Measurements from ENCODE around the gene MGRN1.

Gene MGRN1

GRCh38 chr16:4693296-4693955, 68.8 kb downstream of the MGRN1 start, which contains the start of gene NUDT16L1 (continued):
- no peak for TF ChIP-seq ZNF701 (tag by site-specific recombination; IDR thresholded peaks at IDR 0.05)
- TF ChIP-seq ZSCAN5A (tag by site-specific recombination; IDR thresholded peaks at IDR 0.05) = no peak
- TF ChIP-seq HOXA7 (CRISPR knock-in tag; IDR thresholded peaks at IDR 0.05; ENCODE audit: borderline replicate concordance) = no peak
- TF ChIP-seq ATF2 (tag by site-specific recombination; IDR thresholded peaks at IDR 0.05; ENCODE audit: low read depth) = no peak
- no peak for TF ChIP-seq ZNF221 (tag by site-specific recombination; IDR thresholded peaks at IDR 0.05; ENCODE audit: borderline replicate concordance)
- no peak for TF ChIP-seq ZNF670 (tag by site-specific recombination; IDR thresholded peaks at IDR 0.05; ENCODE audit: low read depth)
- peak; percentile 55 for TF ChIP-seq ZBTB17 (tag by site-specific recombination; IDR thresholded peaks at IDR 0.05)
- no peak for TF ChIP-seq ZNF488 (tag by site-specific recombination; IDR thresholded peaks at IDR 0.05)
- no peak for TF ChIP-seq ZNF311 (tag by site-specific recombination; IDR thresholded peaks at IDR 0.05; ENCODE audit: borderline replicate concordance)
- no peak for TF ChIP-seq ZNF510 (tag by site-specific recombination; IDR thresholded peaks at IDR 0.05; ENCODE audit: insufficient replicate concordance)
- no peak for TF ChIP-seq ZFP3 (tag by site-specific recombination; IDR thresholded peaks at IDR 0.05; ENCODE audit: low read depth)
- no peak for TF ChIP-seq ZNF10 (tag by site-specific recombination; IDR thresholded peaks at IDR 0.05)
- TF ChIP-seq ZNF639 (tag by site-specific recombination; IDR thresholded peaks at IDR 0.05) = no peak
- no peak for TF ChIP-seq ZSCAN16 (tag by site-specific recombination; IDR thresholded peaks at IDR 0.05)
- no peak for TF ChIP-seq ZNF544 (tag by site-specific recombination; IDR thresholded peaks at IDR 0.05)
- no peak for TF ChIP-seq GLI2 (tag by site-specific recombination; IDR thresholded peaks at IDR 0.05; ENCODE audit: borderline replicate concordance, low read depth)
- TF ChIP-seq ZSCAN4 (tag by site-specific recombination; IDR thresholded peaks at IDR 0.05) = no peak
- TF ChIP-seq ZNF561 (tag by site-specific recombination; IDR thresholded peaks at IDR 0.05; ENCODE audit: borderline replicate concordance) = peak; percentile 52; the same call in 1 of the 2 replicates
- TF ChIP-seq ZFHX2 (tag by site-specific recombination; conservative IDR thresholded peaks at IDR 0.05) = peak; percentile 8
- no peak for TF ChIP-seq ZNF391 (tag by site-specific recombination; IDR thresholded peaks at IDR 0.05; ENCODE audit: borderline replicate concordance, low read depth)
- peak; percentile 7 for TF ChIP-seq ZNF335 (tag by site-specific recombination; conservative IDR thresholded peaks at IDR 0.05)
- TF ChIP-seq MYNN (tag by site-specific recombination; IDR thresholded peaks at IDR 0.05; ENCODE audit: borderline replicate concordance) = no peak
- TF ChIP-seq AEBP2 (tag by site-specific recombination; IDR thresholded peaks at IDR 0.05; ENCODE audit: borderline replicate concordance) = no peak
- no peak for TF ChIP-seq ZBTB10 (tag by site-specific recombination; IDR thresholded peaks at IDR 0.05)
- peak; percentile 77 for TF ChIP-seq KLF8 (tag by site-specific recombination; IDR thresholded peaks at IDR 0.05)
- TF ChIP-seq GFI1B (tag by site-specific recombination; IDR thresholded peaks at IDR 0.05) = no peak
- no peak for TF ChIP-seq ZNF18 (tag by site-specific recombination; IDR thresholded peaks at IDR 0.05)
